Liver (tissue), 9 donors: ENCODE results near the gene ARID5B. TPM values are rescaled to one million over a fixed set of nuclear protein-coding genes. Genes with fewer than 3 reads are reported as not detected.

Source experiments
- DNase-seq: peaks from one replicate; pipeline ENCODE4 v3.0.0-alpha.2; 2017; ENCODE audit warnings: low spot score
- H3K27ac ChIP-seq, 2 donors: one replicate each; pipeline ENCODE4 v1.7.0; 2013; ENCODE audit warnings: inconsistent platforms in 2 of 2, low read length in 2 of 2, control low read depth in 1 of 2, low read depth in 1 of 2, mild to moderate bottlenecking in 1 of 2
- H3K27me3 ChIP-seq, 4 donors: one replicate each; pipeline versions ENCODE4 v1.6.1 to v1.7.0; 2013; ENCODE audit warnings: low read length in 3 of 4, inconsistent platforms in 1 of 4, mild to moderate bottlenecking in 1 of 4, moderate library complexity in 1 of 4; ENCODE audit not compliant: control insufficient read depth in 4 of 4, insufficient read depth in 4 of 4
- H3K36me3 ChIP-seq, 4 donors: one replicate each; pipeline versions ENCODE4 v1.6.1 to v1.7.0; 2013; ENCODE audit warnings: low read length in 3 of 4, mild to moderate bottlenecking in 3 of 4, low read depth in 1 of 4, moderate library complexity in 1 of 4; ENCODE audit not compliant: control insufficient read depth in 4 of 4, insufficient read depth in 3 of 4
- H3K4me1 ChIP-seq, 4 donors: one replicate each; pipeline versions ENCODE4 v1.6.1 to v1.7.0; 2013; ENCODE audit warnings: low read length in 3 of 4, mild to moderate bottlenecking in 3 of 4, moderate library complexity in 1 of 4; ENCODE audit not compliant: control insufficient read depth in 4 of 4, insufficient read depth in 4 of 4
- H3K4me3 ChIP-seq, 3 donors: one replicate each; pipeline versions ENCODE4 v1.6.1 to v1.7.0; 2013; ENCODE audit warnings: low read length in 3 of 3, control low read depth in 1 of 3, low read depth in 1 of 3, mild to moderate bottlenecking in 1 of 3
- H3K9ac ChIP-seq, 2 donors: one replicate each; pipeline ENCODE4 v1.7.0; 2013; ENCODE audit warnings: low read length in 2 of 2, mild to moderate bottlenecking in 2 of 2, moderate library complexity in 2 of 2, control low read depth in 1 of 2, low read depth in 1 of 2
- H3K9me3 ChIP-seq, 4 donors: one replicate each; pipeline versions ENCODE4 v1.6.1 to v1.7.0; 2013; ENCODE audit warnings: low read length in 3 of 4; ENCODE audit not compliant: control insufficient read depth in 4 of 4
- FOXA1 ChIP-seq: IDR thresholded peaks from 2 replicates; pipeline ENCODE4 v1.6.1; 2016; ENCODE audit warnings: antibody characterized with exemption
- GABPA ChIP-seq, 2 donors: IDR thresholded peaks in 1 of 2; conservative IDR thresholded peaks in 1 of 2; 2 replicates each; pipeline ENCODE4 v1.6.1; 2016; ENCODE audit warnings: antibody characterized with exemption in 2 of 2, mild to moderate bottlenecking in 1 of 2, moderate library complexity in 1 of 2
- HNF4A ChIP-seq, 2 donors: conservative IDR thresholded peaks; 2 replicates each; pipeline ENCODE4 v1.6.1; 2016; ENCODE audit warnings: antibody characterized with exemption in 2 of 2, mild to moderate bottlenecking in 2 of 2
- JUND ChIP-seq, 2 donors: IDR thresholded peaks; 2 replicates each; pipeline ENCODE4 v1.6.1; 2016; ENCODE audit warnings: antibody characterized with exemption in 2 of 2
- RXRA ChIP-seq, 2 donors: IDR thresholded peaks; 2 replicates each; pipeline ENCODE4 v1.6.1; 2017 to 2018; ENCODE audit warnings: antibody characterized with exemption in 2 of 2, mild to moderate bottlenecking in 1 of 2
- SP1 ChIP-seq: IDR thresholded peaks from 2 replicates; pipeline ENCODE4 v1.6.1; 2018; ENCODE audit warnings: antibody characterized with exemption, mild to moderate bottlenecking
- YY1 ChIP-seq: IDR thresholded peaks from 2 replicates; pipeline ENCODE4 v1.6.1; 2016; ENCODE audit warnings: antibody characterized with exemption, mild to moderate bottlenecking
- WGBS: extraction: QIAGEN DNeasy Blood & Tissue Kit; methylation state at CpG from one replicate; pipeline ENCODE4 v1.1.7; 2013; 5-methylcytosine and 5-hydroxymethylcytosine counted together
- polyA plus RNA-seq, 2 donors: library from polyadenylated mRNA; stranded (reverse) in 1 of 2; unstranded in 1 of 2; fragments of 200-250 nt in 1 of 2; fragments of >200 nt in 1 of 2; fragmentation: Nextera tagmentation in 1 of 2; extraction: Ambion mirVana in 1 of 2; gene quantifications; one replicate each; pipeline versions ENCODE4 v1.2.1 to v1.2.3, GENCODE V29; 2013 to 2015
- total RNA-seq, 2 donors: library from RNA; depleted of rRNA; stranded (reverse); fragments of >200 nt; gene quantifications; one replicate each; pipeline ENCODE4 v1.2.3, GENCODE V29; 2014
- TF ChIP-seq, protein P1 (sequence below): IDR thresholded peaks from 2 replicates; pipeline ENCODE4 v1.6.1; 2016; ENCODE audit warnings: antibody characterized with exemption
- TF ChIP-seq, protein P2 (sequence below): IDR thresholded peaks from 2 replicates; pipeline ENCODE4 v1.6.1; 2016; ENCODE audit warnings: antibody characterized with exemption, mild to moderate bottlenecking
- donor health status: healthy.
- donor health status: healthy.
- donor health status: healthy.
- donor health status: healthy.
- donor health status: healthy.

ARID5B gene
- total and polyA plus RNA-seq, 4 donors, result 1.3 to 6.4 (median 5.2) TPM

DNA sequence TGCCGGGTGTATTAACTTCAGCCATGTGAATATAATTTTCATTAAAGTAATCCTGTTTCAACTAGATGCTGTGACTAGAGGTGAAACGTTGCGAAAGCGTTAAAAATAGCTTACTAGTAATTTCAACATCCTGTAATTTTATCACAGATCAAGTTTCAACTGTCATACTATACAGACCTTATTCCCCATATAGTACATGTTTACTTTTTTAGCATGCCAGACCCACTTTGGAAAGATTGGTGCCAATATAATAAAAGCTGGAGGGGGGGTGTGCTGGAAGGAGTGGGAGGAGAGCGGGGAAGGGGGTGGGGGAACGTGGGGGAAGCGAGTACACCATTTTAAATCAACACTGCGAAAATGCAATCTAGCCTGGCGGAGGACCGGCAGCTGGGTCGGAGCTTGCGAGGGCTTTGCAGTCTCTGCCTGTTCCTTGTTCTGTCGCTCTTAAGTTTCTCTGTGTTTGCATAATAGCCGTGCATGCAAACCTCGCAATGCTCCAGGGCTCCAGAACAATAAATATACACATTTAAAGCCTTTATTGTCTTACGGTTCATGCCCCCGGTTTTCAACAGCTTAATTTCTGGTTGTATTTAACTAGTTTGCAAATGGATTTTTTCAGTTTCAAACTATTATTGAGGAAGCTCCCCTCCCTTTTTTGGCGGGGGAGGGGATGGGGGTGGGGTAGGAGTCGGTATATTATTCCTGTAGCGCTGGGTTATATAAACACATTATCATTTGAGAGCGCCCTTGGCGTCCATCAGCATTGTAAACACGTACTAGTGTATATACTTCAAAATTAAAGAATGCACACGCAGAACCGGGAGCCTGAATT is 1.3 kb upstream of the ARID5B start:
- DNase-seq, result peak; percentile 47
- Histone ChIP-seq H3K27me3 (no peaks in the 10 kb centered on the region), H3K4me1 (peaks cover 1 to 30% (median 25%) of the 10 kb centered on the region in 4 donors), H3K27ac (peak overlapping the region; percentile 99 to 100), H3K36me3 (no peaks in the 10 kb centered on the region), H3K9me3 (no peaks in the 10 kb centered on the region), H3K9ac (peak overlapping the region; percentile 48 to 95), H3K4me3 (peak overlapping the region; percentile 71 to 93 (median 80))
- WGBS, result under 1% methylated on average over 25 of the region's 25 CpGs
- TF ChIP-seq RXRA (IDR thresholded peaks at IDR 0.05), result peak in 1 of 2 donors; percentile 30
- TF ChIP-seq SP1, result peak; percentile 23
- TF ChIP-seq, protein P1, sequence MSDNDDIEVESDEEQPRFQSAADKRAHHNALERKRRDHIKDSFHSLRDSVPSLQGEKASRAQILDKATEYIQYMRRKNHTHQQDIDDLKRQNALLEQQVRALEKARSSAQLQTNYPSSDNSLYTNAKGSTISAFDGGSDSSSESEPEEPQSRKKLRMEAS, result peak; percentile 50
- TF ChIP-seq, protein P2, sequence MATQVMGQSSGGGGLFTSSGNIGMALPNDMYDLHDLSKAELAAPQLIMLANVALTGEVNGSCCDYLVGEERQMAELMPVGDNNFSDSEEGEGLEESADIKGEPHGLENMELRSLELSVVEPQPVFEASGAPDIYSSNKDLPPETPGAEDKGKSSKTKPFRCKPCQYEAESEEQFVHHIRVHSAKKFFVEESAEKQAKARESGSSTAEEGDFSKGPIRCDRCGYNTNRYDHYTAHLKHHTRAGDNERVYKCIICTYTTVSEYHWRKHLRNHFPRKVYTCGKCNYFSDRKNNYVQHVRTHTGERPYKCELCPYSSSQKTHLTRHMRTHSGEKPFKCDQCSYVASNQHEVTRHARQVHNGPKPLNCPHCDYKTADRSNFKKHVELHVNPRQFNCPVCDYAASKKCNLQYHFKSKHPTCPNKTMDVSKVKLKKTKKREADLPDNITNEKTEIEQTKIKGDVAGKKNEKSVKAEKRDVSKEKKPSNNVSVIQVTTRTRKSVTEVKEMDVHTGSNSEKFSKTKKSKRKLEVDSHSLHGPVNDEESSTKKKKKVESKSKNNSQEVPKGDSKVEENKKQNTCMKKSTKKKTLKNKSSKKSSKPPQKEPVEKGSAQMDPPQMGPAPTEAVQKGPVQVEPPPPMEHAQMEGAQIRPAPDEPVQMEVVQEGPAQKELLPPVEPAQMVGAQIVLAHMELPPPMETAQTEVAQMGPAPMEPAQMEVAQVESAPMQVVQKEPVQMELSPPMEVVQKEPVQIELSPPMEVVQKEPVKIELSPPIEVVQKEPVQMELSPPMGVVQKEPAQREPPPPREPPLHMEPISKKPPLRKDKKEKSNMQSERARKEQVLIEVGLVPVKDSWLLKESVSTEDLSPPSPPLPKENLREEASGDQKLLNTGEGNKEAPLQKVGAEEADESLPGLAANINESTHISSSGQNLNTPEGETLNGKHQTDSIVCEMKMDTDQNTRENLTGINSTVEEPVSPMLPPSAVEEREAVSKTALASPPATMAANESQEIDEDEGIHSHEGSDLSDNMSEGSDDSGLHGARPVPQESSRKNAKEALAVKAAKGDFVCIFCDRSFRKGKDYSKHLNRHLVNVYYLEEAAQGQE, result no peak
- peak in 1 of 2 donors; percentile 23 for TF ChIP-seq HNF4A (conservative IDR thresholded peaks at IDR 0.05)

DNA sequence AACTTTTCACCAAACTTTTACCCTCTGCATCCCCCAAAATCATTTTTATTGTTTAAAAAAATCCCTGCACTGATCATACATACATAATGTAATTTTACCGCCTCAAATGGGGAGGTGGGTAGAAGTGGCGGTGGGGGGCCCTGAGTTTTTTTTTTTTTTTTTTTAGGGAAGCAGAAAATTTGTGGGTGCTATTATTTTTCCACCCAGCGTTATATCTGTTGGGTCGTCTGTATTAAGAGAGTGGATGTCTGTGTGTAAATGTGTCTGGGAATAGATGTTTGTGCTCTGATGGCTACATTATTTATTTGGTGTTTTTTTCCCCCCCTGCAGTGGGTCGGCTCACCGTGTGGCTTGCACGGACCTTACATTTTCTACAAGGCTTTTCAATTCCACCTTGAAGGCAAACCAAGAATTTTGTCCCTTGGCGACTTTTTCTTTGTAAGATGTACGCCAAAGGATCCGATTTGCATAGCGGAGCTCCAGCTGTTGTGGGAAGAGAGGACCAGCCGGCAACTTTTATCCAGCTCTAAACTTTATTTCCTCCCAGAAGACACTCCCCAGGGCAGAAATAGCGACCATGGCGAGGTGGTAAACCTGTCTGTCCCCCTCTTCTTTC is 438 bp downstream of the ARID5B start:
- Histone ChIP-seq H3K9ac (peak overlapping the region; percentile 61 to 98), H3K27ac (peak overlapping the region; percentile 99 to 100), H3K9me3 (no peaks in the 10 kb centered on the region), H3K36me3 (no peaks in the 10 kb centered on the region), H3K4me3 (peak overlapping the region; percentile 74 to 93 (median 80)), H3K27me3 (no peaks in the 10 kb centered on the region), H3K4me1 (peaks cover 1 to 30% (median 25%) of the 10 kb centered on the region in 4 donors)
- TF ChIP-seq RXRA (IDR thresholded peaks at IDR 0.05) (no peak), JUND (IDR thresholded peaks at IDR 0.05) (no peak), YY1 (peak; percentile 9), FOXA1 (no peak), SP1 (no peak), GABPA (IDR thresholded peaks at IDR 0.05 in 1 of 2, conservative IDR thresholded peaks at IDR 0.05 in 1 of 2) (no peak)
- TF ChIP-seq, protein P1, result no peak
- TF ChIP-seq, protein P2, result no peak
- DNase-seq, result no peak
- under 1% methylated on average over 14 of the region's 14 CpGs for WGBS
